ENCODE data around the gene DVL1.
"Not testable (repeated sequence)": the region's sequence is repeated elsewhere in the genome, so short reads cannot be mapped to it uniquely, and the experiment has no call there.

DVL1 gene

GRCh38 chr1:1324524-1325287 is 24.5 kb downstream of the DVL1 start, which contains the start of the genes CPTP and INTS11:
Gene CPTP, plus strand, starts transcription at chr1:1324802. Its CDS starts 2,109 bp downstream, at chr1:1326911.
Gene INTS11, minus strand, starts transcription at chr1:1324660. Its CDS starts 52 bp downstream, at chr1:1324608.
- DNase-seq, result peak; percentile 95 to 98

- no peak for DNase-seq
Measured at GRCh38 chr1:1324084-1324523, 25.1 kb downstream of the DVL1 start.

GRCh38 chr1:1322952-1323351 is 26.3 kb downstream of the DVL1 start:
- no peak for DNase-seq

GRCh38 chr1:1322418-1322817 is 26.8 kb downstream of the DVL1 start:
- DNase-seq, result no peak

DNA sequence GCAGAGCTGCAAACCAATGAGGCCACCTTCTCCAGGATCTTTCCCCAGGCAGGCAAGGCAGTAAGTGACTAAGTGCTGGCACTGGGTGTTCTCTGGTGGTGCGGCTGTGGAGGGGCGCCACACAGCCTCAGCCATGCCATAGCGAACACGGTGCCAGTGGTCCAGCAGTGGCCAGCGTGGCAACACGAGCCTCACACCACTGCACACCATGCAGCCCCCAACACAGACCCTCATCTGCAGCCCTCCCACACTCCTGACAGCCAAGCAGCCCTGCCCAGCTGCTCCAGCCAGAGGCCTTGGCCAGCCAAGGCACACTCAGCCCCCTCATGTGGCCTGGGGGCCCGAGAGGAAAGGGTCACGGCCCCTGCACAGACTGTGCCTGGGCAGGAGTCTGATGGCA is 27.7 kb downstream of the DVL1 start:
- no peak for DNase-seq

- no peak for DNase-seq
Measured at GRCh38 chr1:1320666-1321448, 28.4 kb downstream of the DVL1 start.

DNA sequence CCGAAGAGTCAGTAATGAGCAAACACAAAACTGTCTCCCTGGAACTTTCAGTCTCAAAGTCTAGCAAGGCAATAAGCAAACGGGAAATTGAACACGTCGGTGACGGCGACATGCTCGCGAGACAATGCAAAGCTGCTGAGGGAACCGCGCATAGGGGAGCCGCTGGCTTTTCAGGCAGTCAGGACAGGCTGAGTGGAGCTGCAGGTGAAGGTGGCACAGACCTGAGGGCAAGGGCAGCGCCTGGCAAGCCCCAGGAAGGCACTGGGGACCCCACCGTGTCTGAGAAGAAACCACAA is 29.6 kb downstream of the DVL1 start:
- DNase-seq, result no peak

DNA sequence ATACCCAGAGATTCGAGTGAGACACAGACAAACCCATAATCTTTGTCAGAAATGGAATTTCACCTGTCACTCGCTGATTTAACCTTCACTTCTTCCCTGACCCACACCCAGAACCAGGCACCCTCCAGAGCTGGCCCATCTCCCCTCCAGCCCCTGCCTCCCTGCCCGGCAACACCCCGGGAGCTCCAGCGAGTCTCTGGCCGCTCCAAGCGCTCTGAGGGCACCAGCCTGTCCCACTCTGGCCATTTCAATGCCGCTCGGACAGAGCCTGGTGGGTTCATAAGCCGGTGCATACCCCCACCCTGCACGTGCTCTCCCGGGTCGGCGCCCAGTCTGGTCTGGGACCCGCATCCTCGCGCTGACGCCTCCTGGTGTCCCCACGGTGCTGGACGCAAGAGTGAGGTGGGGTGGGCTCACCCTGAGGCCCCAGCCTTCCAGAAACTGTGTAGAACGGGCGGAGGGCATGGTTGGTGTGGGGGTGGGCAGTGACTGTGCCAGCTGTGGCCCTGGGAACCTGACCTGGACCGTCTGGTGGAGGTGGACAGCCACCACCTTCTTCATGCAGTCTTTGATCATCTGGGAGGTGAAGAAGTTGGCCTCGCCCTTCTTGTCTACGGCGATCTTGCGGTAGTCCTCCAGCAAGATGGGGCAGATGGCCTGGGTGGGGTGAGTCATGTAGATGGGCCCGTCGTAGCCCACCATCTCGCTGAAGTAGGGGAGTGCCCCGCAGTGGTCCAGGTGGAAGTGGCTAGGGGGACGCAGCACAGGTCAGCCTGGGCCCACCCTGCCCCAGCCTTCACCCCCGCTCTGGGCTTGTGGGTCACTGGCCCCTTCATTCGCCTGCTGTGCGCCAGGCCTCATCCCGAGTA is 30.2 kb downstream of the DVL1 start:
- DNase-seq, result no peak

- no peak for DNase-seq
Measured at GRCh38 chr1:1318131-1318652, 31.0 kb downstream of the DVL1 start.

- DNase-seq, result no peak
Measured at GRCh38 chr1:1317420-1317819, 31.8 kb downstream of the DVL1 start.

- DNase-seq, result not testable (repeated sequence)
Measured at GRCh38 chr1:1316199-1316598, 33.0 kb downstream of the DVL1 start.

GRCh38 chr1:1315435-1315954 is 33.7 kb downstream of the DVL1 start:
- no peak for DNase-seq

- DNase-seq, result no peak
Measured at GRCh38 chr1:1314678-1315335, 34.4 kb downstream of the DVL1 start.

- no peak for DNase-seq
Measured at GRCh38 chr1:1314237-1314586, 35.0 kb downstream of the DVL1 start.

GRCh38 chr1:1313500-1314236 is 35.5 kb downstream of the DVL1 start:
- no peak for DNase-seq

- no peak for DNase-seq
Measured at GRCh38 chr1:1312450-1313314, 36.5 kb downstream of the DVL1 start.

DNA sequence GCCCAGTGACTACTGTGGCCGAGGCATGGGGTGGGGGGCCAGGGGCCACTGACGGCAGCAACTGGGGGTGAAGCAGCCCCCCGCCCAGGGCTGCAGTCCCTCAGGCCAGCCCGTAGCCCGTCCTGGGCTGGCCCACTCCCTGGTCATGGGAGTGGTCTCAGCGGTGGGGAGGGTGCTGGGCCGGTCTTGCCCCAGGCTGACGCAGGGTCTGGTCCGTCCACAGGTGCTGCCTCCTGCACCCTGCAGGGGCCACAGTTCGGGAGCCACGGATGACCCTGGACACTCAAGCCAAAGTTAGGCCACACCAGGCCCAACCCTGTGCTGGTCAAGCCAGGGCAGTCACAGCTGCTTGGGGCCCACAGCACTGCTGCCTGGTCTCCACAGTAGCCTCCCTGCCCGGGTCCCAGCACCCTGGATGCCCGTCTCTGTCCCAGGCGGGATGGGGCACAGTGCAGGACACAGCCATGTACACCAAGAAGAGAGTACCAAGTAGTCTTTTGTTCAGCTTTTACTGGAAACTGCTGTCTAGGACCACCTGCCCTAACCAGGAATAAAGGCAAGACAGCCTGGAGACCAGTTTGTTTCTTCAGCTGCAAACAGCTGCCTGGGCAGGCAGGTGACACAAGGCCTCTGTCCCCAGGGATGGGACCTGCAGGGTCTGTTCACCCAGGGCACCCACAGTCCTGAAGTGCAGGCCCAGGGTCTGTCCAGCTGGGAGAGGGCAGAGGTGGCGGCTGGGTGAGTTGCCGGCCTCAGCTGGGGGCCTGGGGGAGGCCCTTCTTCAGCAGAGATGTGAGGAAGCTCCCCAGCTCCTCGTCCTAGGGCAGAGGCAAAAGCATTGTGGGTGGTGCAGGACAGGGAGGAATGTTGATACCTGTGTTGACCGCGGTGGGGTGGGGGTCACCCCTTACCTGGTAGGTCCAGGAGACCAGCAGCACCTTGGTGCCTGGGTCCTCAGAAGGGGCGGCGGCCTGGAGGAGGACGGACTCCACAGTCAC is 37.8 kb downstream of the DVL1 start:
- DNase-seq, result no peak

GRCh38 chr1:1310476-1311053 is 38.7 kb downstream of the DVL1 start:
- no peak for DNase-seq

DNA sequence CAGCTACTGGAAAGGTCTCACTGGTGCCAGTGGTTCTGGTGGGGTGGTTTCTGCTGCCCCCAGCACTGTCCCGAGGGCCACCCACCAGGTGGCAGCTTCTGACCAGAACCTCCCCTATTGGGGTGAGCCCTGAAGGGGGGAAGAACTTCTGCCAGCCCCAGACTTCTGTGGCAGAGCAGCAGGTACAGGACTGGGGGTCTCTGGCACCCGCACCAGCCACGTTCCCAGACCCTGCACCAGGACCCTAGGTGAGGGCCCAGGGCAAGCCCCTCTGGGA is 39.2 kb downstream of the DVL1 start:
- DNase-seq, result no peak

Measured in activated CD4-positive, alpha-beta T cell treated with anti-CD3 and anti-CD28 coated beads for 4 hours (primary cell).